Ovary (tissue), 3 donors: ENCODE measurements around the gene RAB31.

ENCODE experiments used
- EP300 ChIP-seq: sonication (generic); formaldehyde crosslinking; IDR thresholded peaks from one replicate; pipeline ENCODE4 v1.6.1; 2017; ENCODE audit warnings: antibody characterized with exemption
- POLR2A ChIP-seq: fragments of 450-650 bp; IDR thresholded peaks from one replicate; pipeline ENCODE4 v1.6.1; 2017; ENCODE audit warnings: antibody characterized with exemption, mild to moderate bottlenecking, moderate library complexity
- TF ChIP-seq, protein P1 (sequence below), 3 donors: fragments of 450-650 bp in 2 of 3; fragments of 200-600 bp in 1 of 3; IDR thresholded peaks; one replicate each; pipeline versions ENCODE4 v1.5.1 to v1.8.0; 2016 to 2022; ENCODE audit warnings: antibody characterized with exemption in 3 of 3, mild to moderate bottlenecking in 1 of 3
- donor health status: DM: no; HTN: no; CAD: no.

DNA sequence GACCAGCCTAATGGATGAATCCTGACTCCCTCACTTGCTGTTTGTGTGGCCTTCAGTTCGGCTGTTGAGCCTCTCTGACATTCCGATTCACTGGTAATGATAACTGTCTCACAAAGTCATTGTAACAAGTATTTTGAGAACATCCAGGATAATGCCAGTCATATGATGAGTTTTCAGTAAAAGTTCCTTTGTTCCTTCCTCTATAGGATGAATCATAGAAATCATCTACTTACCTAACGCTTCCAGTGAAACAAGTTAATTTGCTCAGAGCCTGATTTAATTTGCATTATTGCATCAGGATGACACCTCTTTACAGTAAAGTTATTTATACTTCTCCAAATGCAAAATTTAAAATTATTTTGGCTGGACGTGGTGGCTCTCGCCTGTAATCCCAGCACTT lies 32.0 kb downstream of the RAB31 start:
- TF ChIP-seq, protein P1, sequence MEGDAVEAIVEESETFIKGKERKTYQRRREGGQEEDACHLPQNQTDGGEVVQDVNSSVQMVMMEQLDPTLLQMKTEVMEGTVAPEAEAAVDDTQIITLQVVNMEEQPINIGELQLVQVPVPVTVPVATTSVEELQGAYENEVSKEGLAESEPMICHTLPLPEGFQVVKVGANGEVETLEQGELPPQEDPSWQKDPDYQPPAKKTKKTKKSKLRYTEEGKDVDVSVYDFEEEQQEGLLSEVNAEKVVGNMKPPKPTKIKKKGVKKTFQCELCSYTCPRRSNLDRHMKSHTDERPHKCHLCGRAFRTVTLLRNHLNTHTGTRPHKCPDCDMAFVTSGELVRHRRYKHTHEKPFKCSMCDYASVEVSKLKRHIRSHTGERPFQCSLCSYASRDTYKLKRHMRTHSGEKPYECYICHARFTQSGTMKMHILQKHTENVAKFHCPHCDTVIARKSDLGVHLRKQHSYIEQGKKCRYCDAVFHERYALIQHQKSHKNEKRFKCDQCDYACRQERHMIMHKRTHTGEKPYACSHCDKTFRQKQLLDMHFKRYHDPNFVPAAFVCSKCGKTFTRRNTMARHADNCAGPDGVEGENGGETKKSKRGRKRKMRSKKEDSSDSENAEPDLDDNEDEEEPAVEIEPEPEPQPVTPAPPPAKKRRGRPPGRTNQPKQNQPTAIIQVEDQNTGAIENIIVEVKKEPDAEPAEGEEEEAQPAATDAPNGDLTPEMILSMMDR (IDR thresholded peaks at IDR 0.05) = no peak
- TF ChIP-seq POLR2A (no peak), EP300 (no peak)
